Activated CD4-positive, alpha-beta T cell treated with anti-CD3 and anti-CD28 coated beads, Interleukin-2, amount 50 U/mL, for 24 hours (primary cell): ENCODE measurements around the gene ZCCHC14.

Experiments
- DNase-seq, 2 donors: peaks; one replicate each; pipeline ENCODE4 v3.0.0-alpha.2; 2020; ENCODE audit warnings: low read depth in 1 of 2, low spot score in 1 of 2

Gene ZCCHC14

DNA sequence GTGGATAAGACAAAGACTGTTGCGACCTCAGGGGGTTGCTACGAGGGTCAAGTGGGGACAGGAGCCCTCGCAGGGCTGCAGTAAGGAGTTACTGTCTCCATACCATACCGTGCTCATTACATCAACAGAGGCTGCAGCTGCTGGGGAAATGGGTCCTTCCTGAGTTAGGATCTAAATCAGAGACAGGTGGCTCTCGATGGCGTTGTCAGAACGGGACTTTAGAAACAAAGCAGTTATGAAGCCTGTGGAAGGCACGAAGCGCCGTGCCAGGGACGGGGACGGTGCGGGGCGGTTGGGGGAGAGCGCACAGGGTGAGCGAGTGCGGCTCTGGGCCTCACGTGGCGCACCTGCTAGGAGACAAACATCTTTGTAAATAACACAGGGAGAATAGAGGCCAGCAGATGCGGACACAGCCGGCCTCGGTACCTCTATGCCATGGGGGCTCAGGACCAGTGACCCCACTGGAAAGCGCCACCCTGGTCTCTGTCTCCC is 34.4 kb downstream of the ZCCHC14 start:
- DNase-seq = no peak

DNA sequence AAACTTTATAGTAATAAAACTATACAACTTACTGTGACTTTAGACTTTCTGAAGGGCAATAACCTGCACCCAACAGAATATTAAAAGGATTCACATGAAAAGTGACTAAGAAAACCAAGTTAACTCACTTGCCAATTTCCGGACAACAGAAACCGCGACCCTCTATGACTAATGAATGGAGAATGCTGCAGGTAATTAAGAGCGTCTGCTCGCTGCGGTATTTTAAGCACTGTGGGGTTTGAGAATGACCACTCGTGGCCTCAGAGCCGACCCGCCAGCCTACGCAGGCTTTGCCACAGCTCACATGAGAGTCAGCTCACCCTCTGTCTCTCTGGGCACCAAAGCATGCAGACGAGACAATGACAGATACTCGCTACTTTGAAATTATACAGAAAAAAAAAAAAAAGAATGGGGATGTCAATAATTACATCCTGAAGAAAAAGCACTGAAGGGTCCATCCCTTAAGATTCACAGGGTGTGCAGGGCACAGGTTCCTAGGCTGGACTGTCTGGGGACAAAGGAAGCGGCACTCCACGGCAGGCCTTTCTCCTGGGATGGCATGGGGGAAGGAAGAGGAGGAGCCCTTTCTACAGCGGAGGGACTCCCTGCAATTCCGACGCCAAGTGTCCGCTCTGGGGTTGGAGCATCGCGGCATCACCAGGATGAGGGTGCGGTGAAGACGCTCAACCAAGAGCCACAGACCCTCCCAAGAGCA is 35.0 kb downstream of the ZCCHC14 start:
- peak in 1 of 2 donors; percentile 21 for DNase-seq

DNA sequence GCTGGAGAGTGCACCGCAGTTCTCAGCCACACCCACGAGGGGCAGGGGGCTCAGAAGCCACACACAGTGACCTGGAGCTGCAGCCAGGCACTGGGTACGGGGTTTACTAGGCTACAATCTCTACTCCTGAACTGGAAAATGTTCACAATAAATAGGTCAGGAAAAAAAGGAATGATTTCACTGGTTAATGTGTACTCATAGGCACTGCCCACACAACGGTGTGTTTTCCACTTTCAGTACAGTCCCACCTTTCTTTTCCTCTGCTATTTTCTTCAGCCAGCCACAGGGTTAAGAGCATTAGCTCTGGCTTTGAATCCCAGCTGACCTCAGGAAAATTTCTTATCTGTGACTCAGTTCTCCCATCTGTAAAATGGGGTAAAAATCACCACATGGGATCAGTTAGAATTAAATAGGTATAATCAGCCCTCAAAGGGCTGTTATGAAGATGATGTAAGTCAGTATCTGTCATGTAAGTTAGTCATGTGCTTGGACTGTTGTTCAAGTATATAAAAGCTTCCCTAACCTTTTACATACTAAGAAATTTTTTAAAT is 35.7 kb downstream of the ZCCHC14 start:
- DNase-seq = no peak

DNA sequence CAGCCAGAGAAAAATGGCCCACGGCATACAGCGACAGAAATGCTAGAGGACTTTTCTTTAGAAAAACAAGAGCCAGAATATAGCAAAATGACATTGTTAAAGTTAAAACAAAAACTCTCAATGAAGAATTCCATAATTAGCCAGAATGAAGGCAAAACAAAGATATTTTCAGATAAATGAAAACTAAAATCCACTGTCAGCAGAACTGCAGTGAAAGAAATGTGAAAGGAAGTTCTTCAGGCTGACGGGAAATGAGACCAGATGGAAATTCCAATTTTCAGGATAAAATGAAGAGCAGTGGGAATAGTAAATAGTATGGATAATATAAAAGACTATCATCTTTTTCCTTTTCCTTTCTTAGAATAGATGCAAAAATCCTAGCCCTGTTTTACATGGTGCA is 38.4 kb downstream of the ZCCHC14 start:
- DNase-seq = no peak

DNA sequence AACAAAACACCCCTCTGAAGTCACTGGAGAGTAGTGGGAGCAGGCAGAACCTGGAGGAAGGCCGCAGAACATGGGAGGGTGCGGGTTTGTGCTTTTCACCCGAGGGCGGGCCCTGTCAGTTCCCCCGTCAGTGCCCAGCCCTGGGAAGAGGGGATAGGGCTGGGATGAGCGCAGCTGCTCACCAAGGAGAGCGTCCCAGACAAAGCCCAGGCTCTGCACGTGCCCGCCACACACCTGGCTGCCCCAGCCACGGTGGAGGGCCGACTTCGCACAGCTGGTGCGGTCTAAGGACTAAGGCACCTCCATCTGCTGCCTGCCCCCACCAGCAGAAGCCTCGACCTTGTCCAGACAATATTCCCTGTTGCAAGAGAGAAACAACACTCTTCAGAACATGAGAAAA is 39.5 kb downstream of the ZCCHC14 start:
- DNase-seq = no peak

DNA sequence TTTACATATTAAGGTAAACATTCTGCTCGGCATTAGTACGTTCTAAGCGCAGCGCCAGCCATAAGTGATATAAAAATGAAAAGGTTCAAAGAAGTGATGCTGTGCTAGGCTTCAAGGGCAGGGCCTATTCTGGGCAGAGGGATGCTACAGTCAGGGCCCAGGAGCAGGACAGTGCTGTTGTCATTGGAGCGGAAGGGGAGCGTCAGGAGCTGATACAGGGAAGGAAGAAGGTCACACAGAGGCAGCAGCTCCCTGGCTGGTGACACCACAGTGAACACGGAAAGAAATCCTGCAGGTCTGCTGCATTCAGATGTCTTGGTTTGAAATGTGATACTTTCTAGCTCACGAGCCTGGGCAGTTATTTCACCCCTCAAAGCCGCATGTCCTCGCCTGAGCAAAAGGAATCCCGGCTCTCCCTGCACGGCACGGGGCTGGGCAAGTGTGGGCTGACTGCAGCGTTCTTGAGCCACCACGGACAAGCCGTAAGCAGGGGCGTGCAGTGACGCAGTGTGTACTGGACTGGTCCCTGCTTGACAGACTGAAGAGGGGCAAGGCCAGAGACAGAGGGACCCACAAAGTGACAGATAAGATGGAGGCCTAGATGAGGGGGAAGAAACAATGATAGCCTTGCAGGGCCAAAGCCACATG is 41.1 kb downstream of the ZCCHC14 start:
- no peak for DNase-seq

DNA sequence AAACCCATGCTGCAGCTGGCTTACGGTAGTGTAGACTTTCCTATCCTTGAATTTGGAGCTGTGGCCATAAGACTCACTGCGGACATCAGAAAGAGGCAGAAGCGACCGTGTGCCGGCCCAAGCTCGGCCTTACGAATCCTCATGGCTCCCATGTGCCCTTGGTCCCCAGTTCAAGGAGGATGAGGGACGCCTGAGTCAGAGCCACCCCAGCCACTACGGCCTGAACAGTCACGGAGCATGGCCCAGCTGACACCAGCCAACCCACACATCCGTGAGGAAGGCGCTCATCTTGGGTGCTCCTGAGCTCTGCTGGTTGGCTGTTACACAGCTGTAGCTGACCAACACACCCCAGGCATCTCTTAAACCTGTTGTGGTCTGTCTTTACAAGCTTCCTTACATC is 44.0 kb downstream of the ZCCHC14 start:
- no peak for DNase-seq

DNA sequence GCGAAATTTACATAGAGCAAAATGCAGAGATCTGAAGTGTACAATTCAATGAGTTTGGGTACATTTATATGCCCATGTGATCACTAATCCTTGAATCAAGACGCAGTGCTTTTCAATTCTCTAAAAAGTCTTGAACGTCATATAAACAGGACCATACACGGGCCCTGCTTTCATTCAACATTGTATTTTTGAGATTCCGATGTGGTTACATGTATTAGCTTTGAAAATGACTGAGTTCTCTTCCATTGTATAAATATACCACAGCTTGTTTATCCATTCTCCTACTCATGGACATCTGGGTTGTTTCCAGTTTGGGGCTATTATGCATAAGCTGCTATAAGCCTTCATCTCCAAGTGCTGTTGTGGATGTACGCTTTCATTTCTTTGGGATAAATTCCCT is 45.5 kb downstream of the ZCCHC14 start:
- DNase-seq = no peak

DNA sequence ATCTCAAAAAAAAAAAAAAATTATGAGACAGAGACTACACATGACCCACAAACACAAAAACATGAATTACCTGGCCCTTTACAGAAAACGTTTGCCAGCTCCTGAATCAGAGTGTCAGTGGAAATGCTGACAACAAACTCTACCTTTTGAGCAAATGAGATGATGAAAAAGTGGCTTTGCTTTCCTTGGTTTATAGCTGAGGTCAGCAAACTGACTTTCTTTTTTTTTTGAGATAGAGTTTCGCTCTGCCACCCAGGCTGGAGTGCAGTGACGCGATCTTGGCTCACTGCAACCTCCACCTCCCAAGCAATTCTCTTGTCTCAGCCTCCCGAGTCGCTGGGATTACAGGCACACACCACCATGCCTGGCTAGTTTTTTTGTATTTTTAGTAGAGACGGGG is 46.3 kb downstream of the ZCCHC14 start:
- no peak for DNase-seq

DNA sequence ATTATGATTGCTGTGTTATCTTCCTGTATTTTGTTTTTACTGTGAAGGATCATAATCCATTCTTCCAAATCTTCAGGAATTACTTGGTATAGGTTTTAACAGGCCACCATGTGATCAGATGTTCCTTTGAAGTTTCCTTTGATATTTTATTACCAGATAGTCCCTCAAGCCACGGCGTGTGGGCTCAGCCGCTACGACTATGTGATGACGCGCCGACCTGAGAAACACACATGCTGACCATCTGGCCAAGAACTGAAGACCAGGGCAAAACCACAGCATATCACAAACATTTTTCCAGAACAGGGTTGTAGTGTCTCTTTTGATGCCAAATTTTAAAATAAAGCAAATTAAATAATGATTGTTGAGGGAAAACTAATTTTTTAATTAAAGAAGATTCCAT is 47.3 kb downstream of the ZCCHC14 start:
- DNase-seq = no peak

DNA sequence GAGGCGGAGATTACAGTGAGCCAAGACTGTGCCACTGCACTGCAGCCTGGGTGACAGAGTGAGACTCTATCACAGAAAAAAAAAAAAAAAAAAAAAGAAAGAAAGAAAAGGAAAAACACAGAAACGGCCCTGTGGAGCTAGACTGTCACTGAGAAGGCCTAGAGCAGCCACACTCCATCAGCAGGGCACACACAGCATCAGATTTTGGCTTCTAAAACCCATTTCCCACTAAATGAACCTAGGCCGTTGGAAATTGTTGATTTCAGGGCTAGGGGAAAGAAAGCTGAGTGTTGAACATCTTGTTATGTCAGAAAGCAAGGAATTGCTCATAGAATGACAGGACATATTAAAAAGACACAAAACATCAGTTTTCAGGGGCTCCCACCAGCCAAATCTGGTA is 48.9 kb downstream of the ZCCHC14 start:
- no peak for DNase-seq

DNA sequence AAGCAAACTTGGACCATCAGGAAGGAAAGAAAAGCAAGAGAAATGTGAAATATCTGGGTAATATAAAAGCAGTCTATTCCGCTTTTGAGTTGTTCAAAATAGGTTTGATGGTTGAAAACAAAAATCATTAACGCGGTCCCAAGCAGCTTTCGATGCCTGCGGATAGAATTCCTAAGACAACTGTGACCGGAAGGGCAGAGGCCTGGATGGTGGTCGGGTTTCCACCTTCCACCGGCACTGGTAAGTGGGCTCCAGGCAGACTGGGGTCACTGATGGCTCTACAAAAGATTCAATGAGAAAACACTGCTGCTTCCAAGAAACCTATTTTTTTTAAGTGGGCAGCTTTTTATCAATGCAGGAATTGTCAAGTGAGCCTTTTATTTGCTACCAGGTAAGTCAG is 49.8 kb downstream of the ZCCHC14 start:
- no peak for DNase-seq

DNA sequence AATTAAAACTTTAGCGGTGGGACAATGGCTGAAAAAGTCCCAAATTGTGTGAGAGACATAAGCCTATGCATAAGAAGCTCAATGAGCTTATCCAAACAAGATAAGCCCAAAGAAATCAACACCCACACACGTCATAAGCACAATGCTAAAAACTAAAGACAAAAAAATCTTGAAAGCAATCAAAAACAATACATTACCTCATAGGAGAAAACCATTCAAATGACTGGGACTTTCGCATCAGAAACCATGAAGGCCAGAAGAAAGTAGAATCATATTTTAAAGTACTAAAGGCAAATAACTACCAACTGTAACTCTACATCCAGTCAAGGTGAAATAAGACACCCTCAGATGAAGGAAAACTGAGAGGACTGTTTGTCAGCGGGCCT is 50.2 kb downstream of the ZCCHC14 start:
- DNase-seq = no peak

DNA sequence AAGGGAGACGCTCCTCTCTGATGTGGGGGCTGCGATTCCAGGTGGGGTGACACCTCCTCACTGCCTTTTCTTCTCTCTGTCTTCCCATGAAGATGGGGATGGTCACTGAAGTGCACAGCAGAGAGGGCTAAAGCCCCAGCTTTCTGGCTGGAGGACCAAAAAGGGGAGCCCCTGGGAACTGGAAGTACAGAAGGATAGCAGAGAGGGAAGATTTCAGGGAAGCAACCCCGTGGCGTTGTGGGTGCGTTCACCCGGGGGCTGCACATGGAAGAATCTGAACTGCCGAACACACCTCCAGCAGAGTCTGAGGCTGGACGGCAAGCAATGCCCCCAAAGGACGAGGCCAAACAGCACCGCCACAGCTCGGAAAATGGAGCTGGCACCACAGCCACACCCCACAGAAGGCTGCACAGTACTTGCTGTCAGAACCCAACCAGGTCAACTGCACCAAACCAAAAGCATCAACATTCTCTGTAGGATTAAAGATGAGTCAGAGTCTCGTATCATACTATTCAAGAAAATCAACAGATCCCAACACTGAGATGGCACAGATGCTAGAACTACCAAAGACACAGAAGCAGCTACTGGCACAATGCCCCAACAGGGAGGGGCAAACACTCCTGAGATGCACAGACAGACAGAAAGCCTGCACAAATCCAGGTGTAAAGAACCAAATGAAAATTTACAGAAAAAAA is 50.8 kb downstream of the ZCCHC14 start:
- DNase-seq = no peak

DNA sequence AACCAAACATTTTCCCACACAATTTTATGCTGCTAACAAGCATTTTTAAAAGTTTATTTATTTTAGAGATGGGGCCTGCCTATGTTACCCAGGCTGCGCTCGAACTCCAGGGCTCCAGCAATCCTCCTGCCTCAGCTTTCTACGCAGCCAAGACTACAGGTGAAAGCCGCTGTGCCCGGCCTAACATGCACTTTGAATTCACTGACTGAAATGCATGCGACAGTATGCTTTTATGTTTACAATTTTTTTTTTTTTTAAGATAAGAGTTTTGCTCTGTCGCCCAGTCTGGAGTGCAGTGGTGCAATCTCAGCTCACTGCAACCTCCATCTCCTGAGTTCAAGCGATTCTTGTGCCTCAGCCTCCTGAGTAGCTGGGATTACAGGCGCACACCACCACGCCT is 52.9 kb downstream of the ZCCHC14 start:
- no peak for DNase-seq

DNA sequence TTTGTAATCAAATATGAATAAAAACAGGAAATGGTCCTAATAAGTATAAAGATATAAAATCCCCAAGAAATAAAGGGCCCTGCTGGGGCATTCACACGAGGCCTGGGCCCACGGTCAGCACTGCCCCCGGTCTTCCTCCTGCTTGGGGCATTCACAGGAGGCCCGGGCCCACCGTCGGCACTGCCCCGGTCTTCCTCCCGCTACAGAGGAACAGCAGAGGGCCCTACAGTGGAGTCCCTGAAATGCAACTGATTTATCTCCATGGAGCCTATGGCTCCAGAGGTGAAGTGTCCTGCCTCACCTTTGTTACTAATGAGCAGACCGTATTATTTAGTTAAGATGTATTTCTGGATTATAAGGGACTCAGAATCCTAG is 54.2 kb downstream of the ZCCHC14 start:
- DNase-seq = no peak

DNA sequence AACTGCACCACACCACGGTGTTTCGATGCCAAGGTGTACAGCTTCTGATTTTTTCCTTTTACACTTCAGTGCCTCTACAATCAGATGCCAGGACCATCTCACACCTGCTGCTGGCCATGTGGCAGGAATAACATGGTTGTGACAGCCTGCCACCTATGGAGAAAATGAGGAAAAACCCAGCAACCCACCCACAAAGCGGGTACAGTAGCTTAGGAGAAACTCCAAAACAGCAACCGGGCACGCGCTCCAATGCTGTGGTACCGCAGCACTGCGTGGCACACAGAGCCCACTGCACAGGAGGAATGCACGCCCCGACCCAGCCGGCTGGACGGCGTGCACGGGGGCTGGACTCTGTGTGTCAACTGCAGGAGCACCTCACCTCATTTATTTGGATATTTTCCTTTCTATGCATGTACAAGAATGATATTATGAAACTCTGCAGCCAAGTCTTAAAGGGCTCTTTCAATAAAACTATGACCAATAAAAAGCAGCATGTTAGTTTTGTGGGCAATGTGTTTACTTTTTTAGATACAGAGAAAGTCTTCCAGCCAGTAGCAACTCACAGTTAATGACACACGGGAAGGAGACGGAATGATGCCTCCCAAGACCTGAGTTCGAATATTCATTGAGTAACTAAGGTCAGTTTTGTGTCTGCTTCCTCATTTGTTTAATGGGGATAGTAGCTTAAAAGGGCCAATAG is 54.8 kb downstream of the ZCCHC14 start:
- no peak for DNase-seq

DNA sequence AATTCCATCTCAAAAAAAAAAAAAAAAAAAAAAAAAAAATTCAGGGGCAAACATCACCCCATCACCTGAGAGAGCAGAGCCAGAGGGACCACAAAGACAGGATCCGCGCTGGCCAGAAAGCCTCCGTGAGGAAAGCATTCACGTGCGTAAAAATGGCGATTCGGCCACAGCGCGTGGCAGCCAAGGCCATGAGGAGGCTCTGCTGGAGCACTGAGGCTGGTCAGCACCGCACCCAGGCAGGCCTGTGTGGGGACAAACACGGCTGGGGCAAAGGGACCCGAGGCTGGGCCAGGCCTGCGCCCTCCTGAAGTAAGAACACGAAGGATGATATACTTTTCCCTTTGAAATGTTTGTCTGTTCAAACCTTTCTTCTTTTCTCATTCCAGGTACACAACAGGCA is 55.5 kb downstream of the ZCCHC14 start:
- no peak for DNase-seq

DNA sequence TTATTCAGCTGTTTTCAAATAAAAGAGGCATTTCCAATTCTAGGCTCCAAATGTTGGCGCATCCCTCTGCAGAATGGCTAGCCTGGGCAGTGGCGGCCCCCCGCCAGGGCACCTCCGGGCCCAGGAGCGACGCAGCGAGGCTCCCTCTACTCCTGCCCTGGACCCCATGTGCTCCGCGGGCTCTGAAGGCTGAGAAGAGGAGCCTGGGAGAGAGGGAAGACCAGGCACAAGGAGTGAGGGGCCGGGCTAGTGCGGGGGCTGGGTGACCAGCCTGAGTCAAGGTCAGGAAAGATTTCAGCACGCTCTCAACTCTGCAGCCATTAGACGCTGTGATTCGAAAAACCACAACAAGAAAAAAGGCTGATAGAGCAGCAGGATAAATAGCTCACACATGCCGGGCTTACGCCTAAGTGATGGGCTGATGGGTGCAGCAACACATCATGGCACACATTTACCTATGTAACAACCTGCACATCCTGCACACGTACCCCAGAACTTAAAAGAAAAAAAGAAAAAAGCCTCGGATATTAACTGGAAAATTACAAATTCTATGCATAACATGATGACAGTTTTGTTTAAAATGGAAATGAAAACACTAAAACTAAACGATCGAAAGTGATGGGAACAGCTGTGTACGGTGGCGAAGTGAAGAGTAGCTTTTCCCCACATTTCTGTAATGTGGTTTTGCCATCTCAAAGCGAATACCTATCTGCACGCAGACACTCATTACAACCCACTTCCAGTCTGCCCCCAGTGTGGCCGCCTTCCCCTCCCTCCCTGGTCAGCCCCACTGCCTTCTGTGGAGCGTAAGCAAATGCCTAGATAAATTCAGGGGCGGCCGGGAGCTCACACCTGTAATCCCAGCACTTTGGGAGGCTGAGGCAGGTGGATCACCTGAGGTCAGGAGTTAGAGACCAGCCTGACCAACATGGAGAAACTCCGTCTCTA is 56.3 kb downstream of the ZCCHC14 start:
- peak in 1 of 2 donors; percentile 20 for DNase-seq
